Mesothelial cell of epicardium (in vitro differentiated cells): ENCODE measurements around the gene MBNL1. TPM values are rescaled to one million over a fixed set of nuclear protein-coding genes. Genes with fewer than 3 reads are reported as not detected.

ENCODE experiments used
- DNase-seq, 2 experiments: peaks; one replicate each; pipeline ENCODE4 v3.0.0; 2021; ENCODE audit warnings: low spot score in 2 of 2; ENCODE audit not compliant: unreplicated experiment in 2 of 2
- H3K27ac Mint-ChIP-seq: 2 replicates; pipeline ENCODE4 v1.8.0; 2021; ENCODE audit warnings: mixed read lengths
- H3K27me3 Mint-ChIP-seq: 2 replicates; pipeline ENCODE4 v1.8.0; 2021; ENCODE audit warnings: low read depth, mixed read lengths
- H3K36me3 Mint-ChIP-seq: 2 replicates; pipeline ENCODE4 v1.8.0; 2021; ENCODE audit warnings: mixed read lengths
- H3K4me1 Mint-ChIP-seq: 2 replicates; pipeline ENCODE4 v1.8.0; 2021; ENCODE audit warnings: mixed read lengths
- H3K4me3 Mint-ChIP-seq: 2 replicates; pipeline ENCODE4 v1.8.0; 2021; ENCODE audit warnings: mild to moderate bottlenecking, moderate library complexity, mixed read lengths
- H3K9me3 Mint-ChIP-seq: 2 replicates; pipeline ENCODE4 v1.8.0; 2021; ENCODE audit warnings: mixed read lengths
- CTCF ChIP-seq: fragments of 200-600 bp; sonication (generic); IDR thresholded peaks from one replicate; pipeline ENCODE4 v1.5.0; 2021; ENCODE audit warnings: antibody characterized with exemption; ENCODE audit not compliant: unreplicated experiment
- total RNA-seq: library from RNA; stranded (reverse); gene quantifications from 3 replicates; pipeline ENCODE4 v1.2.1, GENCODE V29; 2021

MBNL1 gene
- total RNA-seq, 1 donor from 2014 or later, result 74.8 TPM

DNA sequence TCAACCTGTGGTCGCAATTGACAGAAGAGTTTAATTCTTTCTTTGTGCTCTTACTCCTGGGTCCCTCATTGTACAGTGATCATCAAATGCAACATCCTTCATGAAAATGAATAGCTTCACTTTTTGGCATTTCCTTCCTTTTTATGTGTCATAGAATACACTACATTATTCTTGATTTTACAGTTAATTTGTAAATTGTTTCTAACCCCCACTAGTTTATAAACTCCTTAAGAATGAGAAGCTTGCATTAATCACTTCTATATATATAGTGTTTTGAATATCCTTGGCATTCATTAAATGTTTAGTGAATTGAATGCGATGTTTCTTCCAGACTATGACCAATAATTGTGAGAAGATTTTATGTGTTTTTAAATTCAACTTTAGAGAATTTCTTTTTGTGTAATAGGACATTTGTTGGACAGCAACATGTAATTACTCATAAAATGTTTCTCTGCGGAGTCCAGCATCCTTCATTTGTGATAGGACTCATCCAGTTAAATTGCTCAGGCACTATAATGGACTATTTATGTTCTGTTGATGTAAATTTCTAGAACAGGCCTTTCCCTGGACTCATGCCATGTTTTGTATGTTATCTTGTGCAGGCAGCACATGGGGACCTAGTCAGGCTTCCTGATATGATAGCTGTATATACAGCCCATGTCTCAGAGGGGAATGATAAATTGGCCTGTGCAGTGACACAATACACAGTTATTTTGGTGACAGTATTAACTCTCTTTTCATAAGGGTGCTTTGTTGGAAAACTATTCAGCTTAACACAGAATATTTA lies 51.3 kb downstream of the MBNL1 start:
- no peak overlapping the region for H3K4me3 Mint-ChIP-seq
- H3K36me3 Mint-ChIP-seq, result peaks cover 4% of the 10 kb centered on the region
- peak overlapping the region; percentile 8 for H3K27ac Mint-ChIP-seq
- H3K27me3 Mint-ChIP-seq, result no peaks in the 10 kb centered on the region
- peaks cover 2% of the 10 kb centered on the region for H3K9me3 Mint-ChIP-seq
- TF ChIP-seq CTCF, result no peak
- no peak for DNase-seq
- peaks cover 22% of the 10 kb centered on the region for H3K4me1 Mint-ChIP-seq

- no peak for DNase-seq
- Mint-ChIP-seq H3K27me3 (no peaks in the 10 kb centered on the region), H3K4me3 (no peak overlapping the region), H3K36me3 (peaks cover 10% of the 10 kb centered on the region), H3K27ac (no peak overlapping the region), H3K9me3 (peaks cover 13% of the 10 kb centered on the region), H3K4me1 (peaks cover 18% of the 10 kb centered on the region)
- no peak for TF ChIP-seq CTCF
Measured at GRCh38 chr3:152321200-152321954, 52.6 kb downstream of the MBNL1 start.

DNA sequence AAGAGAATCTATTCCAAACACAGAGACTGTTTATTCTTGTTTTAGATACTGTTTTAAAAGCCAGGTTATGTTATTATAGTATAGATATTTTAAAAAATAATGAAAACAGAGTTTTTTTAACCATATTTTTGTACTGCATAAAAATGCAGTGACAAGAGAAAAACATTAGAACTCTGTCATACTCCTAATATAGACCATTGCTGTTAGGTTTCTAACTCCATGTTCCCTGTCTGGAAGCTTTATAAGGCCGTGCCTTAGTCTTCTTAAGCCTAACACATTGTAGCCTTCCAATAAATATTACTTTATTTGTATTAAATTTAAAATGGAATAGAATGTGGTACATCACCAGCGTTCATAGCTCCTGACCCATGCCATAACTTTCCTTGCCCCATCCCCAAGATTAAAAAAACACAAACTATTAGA lies 53.2 kb downstream of the MBNL1 start:
- Mint-ChIP-seq H3K4me1 (peaks cover 16% of the 10 kb centered on the region), H3K27me3 (no peaks in the 10 kb centered on the region), H3K27ac (no peak overlapping the region), H3K36me3 (peaks cover 10% of the 10 kb centered on the region), H3K4me3 (no peak overlapping the region), H3K9me3 (peaks cover 14% of the 10 kb centered on the region)
- TF ChIP-seq CTCF, result no peak
- no peak for DNase-seq

DNA sequence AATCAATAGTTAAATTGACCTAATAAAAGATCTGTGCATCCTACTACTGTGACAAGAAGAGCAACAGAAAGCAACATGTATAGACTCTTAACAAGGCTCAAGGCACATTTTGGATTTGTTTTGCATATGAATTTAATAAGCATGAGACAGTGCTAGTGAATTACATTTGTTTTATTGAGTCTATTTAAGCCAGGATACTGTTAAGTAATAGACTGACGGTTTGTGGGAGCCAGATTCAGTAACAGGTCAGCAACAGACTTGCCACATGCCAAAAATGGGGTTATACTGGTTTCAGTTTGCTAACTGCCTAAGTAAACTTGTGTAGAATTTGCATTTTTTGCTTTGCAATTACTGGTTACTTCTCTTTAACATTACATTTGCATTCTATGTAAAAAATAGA lies 54.0 kb downstream of the MBNL1 start:
- Mint-ChIP-seq H3K36me3 (peaks cover 12% of the 10 kb centered on the region), H3K9me3 (peaks cover 14% of the 10 kb centered on the region), H3K27ac (no peak overlapping the region), H3K27me3 (no peaks in the 10 kb centered on the region), H3K4me1 (peaks cover 16% of the 10 kb centered on the region), H3K4me3 (no peak overlapping the region)
- TF ChIP-seq CTCF, result no peak
- DNase-seq, result no peak

DNA sequence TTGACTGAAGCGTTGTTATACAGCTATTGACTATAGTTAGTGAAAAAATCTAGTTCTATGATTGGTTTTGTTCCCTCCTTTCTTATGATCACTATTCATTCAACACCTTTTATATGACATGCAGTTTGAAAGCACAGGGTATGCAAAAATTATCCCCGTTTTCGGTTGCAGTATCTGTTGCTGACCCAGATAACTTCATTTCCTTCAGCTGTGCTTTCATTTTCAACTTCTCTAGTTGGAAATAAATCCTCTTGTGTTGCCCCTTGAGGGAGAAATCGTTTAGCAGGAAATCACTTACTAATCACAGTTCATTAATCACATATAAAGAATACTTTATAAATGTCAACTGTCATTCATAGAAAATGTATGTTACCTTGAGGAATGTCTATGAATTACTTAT lies 55.1 kb downstream of the MBNL1 start:
- Mint-ChIP-seq H3K36me3 (peaks cover 12% of the 10 kb centered on the region), H3K9me3 (peaks cover 14% of the 10 kb centered on the region), H3K27ac (no peak overlapping the region), H3K4me1 (peaks cover 19% of the 10 kb centered on the region), H3K27me3 (no peaks in the 10 kb centered on the region), H3K4me3 (no peak overlapping the region)
- TF ChIP-seq CTCF, result no peak
- no peak for DNase-seq
